GM12801 (cell line): ENCODE measurements around the gene MYH14.

ENCODE experiments used
- CTCF ChIP-seq: IDR thresholded peaks from one replicate; pipeline ENCODE4 v1.5.1; 2011; ENCODE audit warnings: control low read depth; ENCODE audit not compliant: insufficient read length; ENCODE audit errors: extremely low read depth

Gene MYH14

GRCh38 chr19:50213925-50214324, 10.5 kb downstream of the MYH14 start:
- TF ChIP-seq CTCF = no peak

GRCh38 chr19:50214699-50215543, 11.5 kb downstream of the MYH14 start:
- no peak for TF ChIP-seq CTCF

GRCh38 chr19:50215820-50216219, 12.4 kb downstream of the MYH14 start:
- TF ChIP-seq CTCF = no peak

GRCh38 chr19:50221087-50221486, 17.7 kb downstream of the MYH14 start:
- no peak for TF ChIP-seq CTCF

- TF ChIP-seq CTCF = no peak
These were observed 19.4 kb downstream of the MYH14 start for GRCh38 chr19:50222691-50223438.

- TF ChIP-seq CTCF = no peak
These were observed 20.0 kb downstream of the MYH14 start for GRCh38 chr19:50223439-50223716.

- TF ChIP-seq CTCF = no peak
These were observed 21.7 kb downstream of the MYH14 start for GRCh38 chr19:50224986-50225747.
